HAP-1 (cell line): ENCODE measurements around the gene FAM234A.
"Not testable (repeated sequence)": the region's sequence is repeated elsewhere in the genome, so short reads cannot be mapped to it uniquely, and the experiment has no call there.

ENCODE experiments used
- DNase-seq, 2 experiments: peaks; one replicate each; pipeline ENCODE4 v3.0.0-alpha.2; 2016 to 2020; ENCODE audit warnings: low spot score in 2 of 2
- H3K27me3 ChIP-seq: fragments of 250-450 bp; sonication (Bioruptor Pico); 2 replicates; pipeline ENCODE4 v1.5.1; 2020; ENCODE audit warnings: low read depth, mild to moderate bottlenecking, moderate library complexity
- H3K36me3 ChIP-seq: fragments of 250-450 bp; sonication (Bioruptor Pico); replicated peaks from 2 replicates; pipeline ENCODE4 v1.5.1; 2020; ENCODE audit warnings: mild to moderate bottlenecking
- H3K4me1 ChIP-seq: fragments of 250-450 bp; sonication (Bioruptor Pico); 2 replicates; pipeline ENCODE4 v1.5.1; 2020; ENCODE audit warnings: mild to moderate bottlenecking
- H3K4me3 ChIP-seq: fragments of 250-450 bp; sonication (Bioruptor Pico); 2 replicates; pipeline ENCODE4 v1.5.1; 2020; ENCODE audit warnings: mild to moderate bottlenecking, moderate library complexity
- H3K9me3 ChIP-seq: fragments of 250-450 bp; sonication (Bioruptor Pico); 2 replicates; pipeline ENCODE4 v1.5.1; 2020; ENCODE audit warnings: mild to moderate bottlenecking, moderate library complexity
- in situ Hi-C: fragments of 300-500 bp; cut with MboI; formaldehyde crosslinking; loops from 3 replicates; pipeline ENCODE4 v1.14.3; 2020; ENCODE audit warnings: low sequenced_read_pairs, inconsistent platforms, mixed read lengths

Gene FAM234A

GRCh38 chr16:247027-247426 is 12.4 kb downstream of the FAM234A start:
- no peak for DNase-seq
- Histone ChIP-seq H3K36me3 (no peaks in the 10 kb centered on the region), H3K4me3 (no peak overlapping the region), H3K27me3 (no peaks in the 10 kb centered on the region), H3K9me3 (no peaks in the 10 kb centered on the region), H3K4me1 (no peaks in the 10 kb centered on the region)
- in situ Hi-C loops, result no loop called here

GRCh38 chr16:249431-249830 is 14.8 kb downstream of the FAM234A start:
- Histone ChIP-seq H3K4me3 (no peak overlapping the region), H3K9me3 (no peaks in the 10 kb centered on the region), H3K4me1 (no peaks in the 10 kb centered on the region), H3K27me3 (no peaks in the 10 kb centered on the region), H3K36me3 (no peaks in the 10 kb centered on the region; the same call in 1 of the 2 replicates)
- no peak for DNase-seq
- in situ Hi-C loops, result no loop called here

- DNase-seq, result no peak
- Histone ChIP-seq H3K27me3 (no peaks in the 10 kb centered on the region), H3K4me3 (no peak overlapping the region), H3K4me1 (no peaks in the 10 kb centered on the region), H3K36me3 (peaks cover 6% of the 10 kb centered on the region), H3K9me3 (no peaks in the 10 kb centered on the region)
- in situ Hi-C loops, result no loop called here
Observed at GRCh38 chr16:252366-253337, 18.0 kb downstream of the FAM234A start.

- in situ Hi-C loops, result no loop called here
- no peak for DNase-seq
- no peaks in the 10 kb centered on the region for H3K4me1 ChIP-seq
- H3K9me3 ChIP-seq, result no peaks in the 10 kb centered on the region
- peaks cover 6% of the 10 kb centered on the region for H3K36me3 ChIP-seq
- no peaks in the 10 kb centered on the region for H3K27me3 ChIP-seq
- H3K4me3 ChIP-seq, result no peak overlapping the region
Observed at GRCh38 chr16:253833-254232, 19.2 kb downstream of the FAM234A start.

- DNase-seq, result no peak
- H3K9me3 ChIP-seq, result no peaks in the 10 kb centered on the region
- H3K36me3 ChIP-seq, result peaks cover 6% of the 10 kb centered on the region
- in situ Hi-C loops, result no loop called here
- H3K4me1 ChIP-seq, result no peaks in the 10 kb centered on the region
- H3K4me3 ChIP-seq, result no peak overlapping the region
- H3K27me3 ChIP-seq, result no peaks in the 10 kb centered on the region
Observed at GRCh38 chr16:254461-254860, 19.8 kb downstream of the FAM234A start.

GRCh38 chr16:255183-255582 is 20.6 kb downstream of the FAM234A start:
- Histone ChIP-seq H3K9me3 (no peaks in the 10 kb centered on the region), H3K36me3 (peaks cover 6% of the 10 kb centered on the region), H3K27me3 (no peaks in the 10 kb centered on the region), H3K4me1 (no peaks in the 10 kb centered on the region), H3K4me3 (no peak overlapping the region)
- in situ Hi-C loops, result no loop called here
- no peak for DNase-seq

- H3K4me3 ChIP-seq, H3K9me3 ChIP-seq, in situ Hi-C loops, DNase-seq, H3K27me3 ChIP-seq, H3K36me3 ChIP-seq, H3K4me1 ChIP-seq: not testable (repeated sequence)
Observed at GRCh38 chr16:258091-258490, 23.5 kb downstream of the FAM234A start.

GRCh38 chr16:259226-259625 is 24.6 kb downstream of the FAM234A start:
- Histone ChIP-seq H3K4me1 (no peaks in the 10 kb centered on the region), H3K36me3 (peaks cover 9% of the 10 kb centered on the region), H3K4me3 (no peak overlapping the region), H3K27me3 (no peaks in the 10 kb centered on the region), H3K9me3 (no peaks in the 10 kb centered on the region)
- DNase-seq, result no peak
- in situ Hi-C loops, result no loop called here

- Histone ChIP-seq H3K36me3 (peaks cover 9% of the 10 kb centered on the region), H3K9me3 (no peaks in the 10 kb centered on the region), H3K27me3 (no peaks in the 10 kb centered on the region), H3K4me1 (no peaks in the 10 kb centered on the region), H3K4me3 (no peak overlapping the region)
- in situ Hi-C loops, result no loop called here
- no peak for DNase-seq
Observed at GRCh38 chr16:259814-260253, 25.2 kb downstream of the FAM234A start.

- Histone ChIP-seq H3K9me3 (no peaks in the 10 kb centered on the region), H3K27me3 (no peaks in the 10 kb centered on the region), H3K4me3 (no peak overlapping the region), H3K4me1 (no peaks in the 10 kb centered on the region), H3K36me3 (peaks cover 12% of the 10 kb centered on the region)
- no peak for DNase-seq
- in situ Hi-C loops, result no loop called here
Observed at GRCh38 chr16:260326-260725, 25.7 kb downstream of the FAM234A start.

- H3K4me3 ChIP-seq, result no peak overlapping the region
- no peaks in the 10 kb centered on the region for H3K27me3 ChIP-seq
- in situ Hi-C loops, result no loop called here
- DNase-seq, result no peak
- H3K4me1 ChIP-seq, result no peaks in the 10 kb centered on the region
- H3K9me3 ChIP-seq, result no peaks in the 10 kb centered on the region
- peaks cover 8% of the 10 kb centered on the region for H3K36me3 ChIP-seq
Observed at GRCh38 chr16:261031-261691, 26.5 kb downstream of the FAM234A start.

- no peaks in the 10 kb centered on the region for H3K4me1 ChIP-seq
- H3K36me3 ChIP-seq, result peaks cover 7% of the 10 kb centered on the region
- in situ Hi-C loops, result no loop called here
- no peak for DNase-seq
- no peaks in the 10 kb centered on the region for H3K9me3 ChIP-seq
- no peak overlapping the region for H3K4me3 ChIP-seq
- H3K27me3 ChIP-seq, result no peaks in the 10 kb centered on the region
Observed at GRCh38 chr16:262121-262745, 27.6 kb downstream of the FAM234A start.

- H3K36me3 ChIP-seq, result peaks cover 7% of the 10 kb centered on the region
- no peaks in the 10 kb centered on the region for H3K27me3 ChIP-seq
- no peak for DNase-seq
- no peaks in the 10 kb centered on the region for H3K4me1 ChIP-seq
- H3K4me3 ChIP-seq, result no peak overlapping the region
- no peaks in the 10 kb centered on the region for H3K9me3 ChIP-seq
- in situ Hi-C loops, result no loop called here
Observed at GRCh38 chr16:263182-263774, 28.7 kb downstream of the FAM234A start.
